RWPE1 (cell line): ENCODE results near the gene HDAC9.

Experiments used
- CTCF ChIA-PET: fragments of 350-600 bp; sonication (Branson Sonifier 250); formaldehyde crosslinking; extraction: SDS; loops from one replicate; lab custom pipeline; 2021; lab: Yijun Ruan, JAX
- POLR2A ChIA-PET: fragments of 400-600 bp; formaldehyde crosslinking; extraction: SDS; loops from one replicate; lab custom pipeline; 2020; ENCODE audit warnings: antibody characterized with exemption; ENCODE audit not compliant: low non-redundant PET; lab: Yijun Ruan, JAX
- DNase-seq: peaks from one replicate; pipeline ENCODE4 v3.0.0; 2012; ENCODE audit warnings: low spot score
- H3K27ac ChIP-seq: fragments of 450-650 bp; 2 replicates; pipeline ENCODE4 v1.5.1; 2017
- CTCF ChIP-seq: fragments of 450-650 bp; conservative IDR thresholded peaks from 2 replicates; pipeline ENCODE4 v1.5.1; 2017; ENCODE audit warnings: low read depth, mild to moderate bottlenecking

HDAC9 gene

DNA sequence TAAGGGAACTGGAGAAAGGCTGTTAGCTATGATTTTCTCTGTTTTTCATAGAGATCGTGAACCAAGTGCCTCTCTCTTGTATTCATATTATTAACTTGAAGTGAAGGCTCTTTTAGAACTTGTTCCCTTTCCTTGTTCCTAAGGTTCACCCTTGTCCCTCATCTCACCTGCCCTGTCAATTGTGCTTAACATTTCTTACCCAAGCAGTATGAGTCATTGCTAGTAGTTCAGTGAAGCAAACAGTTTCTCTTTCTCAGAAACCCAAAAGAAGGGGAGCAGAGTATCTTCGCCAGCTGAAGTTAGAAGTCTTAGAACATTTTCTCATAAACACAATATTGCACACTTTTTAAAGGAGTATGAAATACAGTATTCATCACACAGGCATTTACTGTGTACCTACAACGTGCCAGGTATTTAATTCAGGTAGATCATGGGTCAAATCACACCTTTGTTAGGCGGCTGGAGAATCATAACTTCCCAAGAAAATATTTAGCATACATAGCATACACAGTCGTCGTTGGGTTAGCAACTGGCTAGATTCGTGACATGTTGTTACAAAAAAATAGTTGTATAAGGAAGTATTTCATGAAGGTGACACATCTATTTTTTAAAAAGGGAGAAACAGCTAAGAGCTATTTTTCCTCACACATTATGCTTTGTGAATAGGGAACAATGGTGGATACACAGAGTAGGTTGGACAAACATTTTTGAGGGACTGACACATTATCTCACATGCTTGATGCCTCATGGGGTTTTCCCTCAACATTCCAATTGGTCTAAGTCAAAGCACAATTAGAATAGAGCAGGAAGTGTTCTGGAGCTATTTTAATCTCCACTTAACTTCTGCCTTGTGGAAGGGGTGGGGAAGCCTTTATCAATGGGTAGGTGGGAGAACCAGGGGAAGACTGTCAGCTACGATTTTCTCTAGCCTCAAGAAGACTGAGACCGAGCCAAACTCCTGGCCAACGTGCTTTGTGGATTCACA lies 13.2 kb downstream of the HDAC9 start:
- H3K27ac ChIP-seq: no peak overlapping the region
- POLR2A ChIA-PET: no interaction called here
- peak; percentile 89 for DNase-seq
- CTCF ChIA-PET: interaction anchor here (0.7 kb wide), 2 partner anchors 157 to 895 kb away, joined by 3 read pairs; no protein-coding TSS in a partner anchor
- TF ChIP-seq CTCF: no peak

GRCh38 chr7:18509481-18509880 lies 13.9 kb downstream of the HDAC9 start:
- ChIA-PET CTCF (interaction anchor here (0.6 to 0.7 kb wide), 2 partner anchors 773 to 894 kb away, joined by 3 read pairs; no protein-coding TSS in a partner anchor), POLR2A (no interaction called here)
- no peak overlapping the region for H3K27ac ChIP-seq

DNA sequence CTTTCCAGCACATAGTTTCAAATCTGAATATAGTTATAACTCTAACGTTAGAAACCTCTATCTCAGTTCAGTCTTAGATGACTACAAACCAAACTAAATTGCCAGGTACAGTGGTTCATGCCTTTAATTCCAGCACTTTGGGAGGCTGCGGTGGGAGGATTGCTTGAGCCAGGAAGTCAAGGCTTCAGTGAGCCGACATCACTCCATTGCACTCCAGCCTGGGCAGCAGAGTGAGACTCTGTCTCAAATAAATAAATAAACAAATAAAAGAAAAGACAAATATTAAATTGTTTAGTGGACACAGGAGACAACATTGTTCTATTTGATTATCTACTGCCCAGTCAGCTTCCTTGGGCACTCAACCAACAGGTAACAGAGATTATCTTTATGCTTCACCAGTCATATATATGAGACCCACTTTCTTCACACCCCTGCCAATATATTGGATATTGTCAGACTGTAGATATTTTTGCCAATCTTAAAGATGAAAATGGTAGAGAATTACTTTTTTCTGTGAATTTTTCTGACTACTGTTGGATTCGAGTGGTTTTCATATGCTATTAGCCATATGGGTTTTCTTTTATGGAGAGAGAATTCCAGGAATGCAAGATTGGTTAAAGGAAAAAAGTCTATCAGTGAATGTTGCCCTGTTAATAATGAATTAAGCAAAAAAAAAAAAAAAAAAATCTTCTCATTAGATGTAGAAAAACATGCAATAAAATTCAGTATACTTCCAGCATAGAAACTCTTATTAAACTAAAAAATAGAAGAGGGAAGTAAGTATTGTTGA lies 16.0 kb downstream of the HDAC9 start:
- TF ChIP-seq CTCF: no peak
- CTCF ChIA-PET: no interaction called here
- no peak overlapping the region for H3K27ac ChIP-seq
- POLR2A ChIA-PET: no interaction called here
- no peak for DNase-seq

More at GRCh38 chr7:18509481-18509880, 13.9 kb downstream of the HDAC9 start:
- TF ChIP-seq CTCF: no peak
- no peak for DNase-seq

GRCh38 chr7:18513343-18513742 lies 17.8 kb downstream of the HDAC9 start:
- no peak overlapping the region for H3K27ac ChIP-seq
- CTCF ChIA-PET: interaction anchor here (0.6 to 0.8 kb wide), 2 partner anchors 22 to 31 kb away, joined by 3 to 5 read pairs; no protein-coding TSS in a partner anchor
- POLR2A ChIA-PET: no interaction called here
- TF ChIP-seq CTCF: no peak
- DNase-seq: no peak

DNA sequence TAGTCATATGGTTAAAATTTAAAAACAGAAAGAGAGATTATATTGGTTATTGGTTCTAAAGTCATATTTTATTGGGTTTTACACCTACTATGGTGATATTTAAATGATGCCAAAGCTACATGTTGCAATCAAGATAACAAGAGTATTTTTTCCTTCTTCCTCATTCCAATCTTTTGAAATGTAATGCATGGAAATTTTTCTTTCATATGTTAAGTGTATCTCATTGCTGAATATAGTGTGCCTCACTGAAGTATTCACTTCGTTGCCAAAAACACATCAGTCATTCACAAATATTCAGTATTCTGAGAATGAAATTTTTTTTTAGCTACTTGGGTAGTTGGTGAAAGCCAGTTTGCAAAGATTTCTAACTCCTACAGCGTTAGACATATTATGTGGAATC lies 19.5 kb downstream of the HDAC9 start:
- no peak overlapping the region for H3K27ac ChIP-seq
- POLR2A ChIA-PET: no interaction called here
- no peak for DNase-seq
- TF ChIP-seq CTCF: no peak
- CTCF ChIA-PET: no interaction called here

- DNase-seq: no peak
- CTCF ChIA-PET: no interaction called here
- no peak for TF ChIP-seq CTCF
- no peak overlapping the region for H3K27ac ChIP-seq
- POLR2A ChIA-PET: no interaction called here
Measured at GRCh38 chr7:18517646-18518045, 22.1 kb downstream of the HDAC9 start.
